Brain microvascular endothelial cell (primary cell): Measurements from ENCODE around the gene SNTA1.

Experiments
- DNase-seq: peaks from one replicate; pipeline ENCODE4 v3.0.0-alpha.2; 2020
- H3K27ac ChIP-seq: fragments of 250-450 bp; sonication (Bioruptor Pico); 2 replicates; pipeline ENCODE4 v1.5.1; 2020; ENCODE audit warnings: mild to moderate bottlenecking, moderate library complexity
- H3K27me3 ChIP-seq: fragments of 250-450 bp; sonication (Bioruptor Pico); replicated peaks from 2 replicates; pipeline ENCODE4 v1.5.1; 2020; ENCODE audit warnings: mild to moderate bottlenecking
- H3K36me3 ChIP-seq: fragments of 250-450 bp; sonication (Bioruptor Pico); replicated peaks from 2 replicates; pipeline ENCODE4 v1.5.1; 2020; ENCODE audit warnings: mild to moderate bottlenecking
- H3K4me3 ChIP-seq: 2 replicates; pipeline ENCODE4 v1.5.1; 2011; ENCODE audit warnings: low read depth, mild to moderate bottlenecking, control low read depth, low read length, moderate library complexity
- in situ Hi-C: cut with HindIII; loops from 2 replicates; pipeline ENCODE4 v1.10.0; 2017; ENCODE audit warnings: low sequenced_read_pairs, low pct_ligation_motif_present
- TF ChIP-seq, protein P1 (sequence below): IDR thresholded peaks from 2 replicates; pipeline ENCODE4 v1.5.1; 2011; ENCODE audit warnings: low read depth, mild to moderate bottlenecking, moderate library complexity, low read length, control low read depth, inconsistent platforms; ENCODE audit errors: missing control alignments

The SNTA1 gene

DNA sequence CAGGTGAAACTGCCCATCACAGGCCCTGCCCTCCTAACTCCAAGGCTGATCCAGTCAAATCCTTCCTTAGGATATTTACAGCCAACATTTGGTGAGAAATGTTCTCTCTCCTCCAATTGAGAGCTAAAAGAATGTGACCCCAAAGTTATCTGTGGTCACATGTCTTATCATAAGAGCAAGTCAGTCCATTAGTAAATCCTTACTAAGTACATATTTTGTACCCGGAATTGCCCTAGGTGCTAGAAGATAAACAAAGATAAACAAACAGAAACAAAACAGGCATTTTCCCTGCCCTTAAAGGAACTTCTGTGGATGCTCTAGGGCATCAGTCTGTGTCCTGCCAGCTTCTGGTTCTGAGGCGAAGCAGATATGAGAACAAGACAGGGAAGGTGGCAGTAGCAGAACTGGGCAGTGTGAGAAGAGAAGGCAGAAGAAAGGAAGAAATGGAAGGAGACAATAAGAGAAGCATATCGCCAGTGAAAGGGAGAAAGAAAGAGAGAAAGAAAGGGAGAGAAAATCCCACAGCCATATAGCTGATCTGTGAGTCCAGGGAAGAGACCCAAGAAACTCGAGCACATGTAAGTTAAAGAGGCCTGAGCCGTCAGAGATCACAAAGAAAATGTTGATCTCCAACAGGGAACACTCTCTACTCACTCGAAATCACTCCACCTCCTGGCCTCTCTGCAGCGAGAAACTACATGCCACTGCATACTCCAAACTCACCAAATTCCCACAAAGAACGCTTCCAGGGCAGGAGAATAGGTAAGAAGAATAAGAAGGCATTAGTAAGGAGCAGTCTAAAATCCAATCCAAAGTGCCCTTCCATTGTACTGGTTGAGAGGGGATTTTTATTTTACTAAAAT is 83.9 kb downstream of the SNTA1 start:
- in situ Hi-C loops = no loop called here
- H3K27ac ChIP-seq = no peak overlapping the region
- TF ChIP-seq, protein P1, sequence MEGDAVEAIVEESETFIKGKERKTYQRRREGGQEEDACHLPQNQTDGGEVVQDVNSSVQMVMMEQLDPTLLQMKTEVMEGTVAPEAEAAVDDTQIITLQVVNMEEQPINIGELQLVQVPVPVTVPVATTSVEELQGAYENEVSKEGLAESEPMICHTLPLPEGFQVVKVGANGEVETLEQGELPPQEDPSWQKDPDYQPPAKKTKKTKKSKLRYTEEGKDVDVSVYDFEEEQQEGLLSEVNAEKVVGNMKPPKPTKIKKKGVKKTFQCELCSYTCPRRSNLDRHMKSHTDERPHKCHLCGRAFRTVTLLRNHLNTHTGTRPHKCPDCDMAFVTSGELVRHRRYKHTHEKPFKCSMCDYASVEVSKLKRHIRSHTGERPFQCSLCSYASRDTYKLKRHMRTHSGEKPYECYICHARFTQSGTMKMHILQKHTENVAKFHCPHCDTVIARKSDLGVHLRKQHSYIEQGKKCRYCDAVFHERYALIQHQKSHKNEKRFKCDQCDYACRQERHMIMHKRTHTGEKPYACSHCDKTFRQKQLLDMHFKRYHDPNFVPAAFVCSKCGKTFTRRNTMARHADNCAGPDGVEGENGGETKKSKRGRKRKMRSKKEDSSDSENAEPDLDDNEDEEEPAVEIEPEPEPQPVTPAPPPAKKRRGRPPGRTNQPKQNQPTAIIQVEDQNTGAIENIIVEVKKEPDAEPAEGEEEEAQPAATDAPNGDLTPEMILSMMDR = no peak
- H3K27me3 ChIP-seq = no peaks in the 10 kb centered on the region
- no peak for DNase-seq
- H3K4me3 ChIP-seq = no peak overlapping the region
- peaks cover 11% of the 10 kb centered on the region for H3K36me3 ChIP-seq
